ENCODE results near the gene TF.

- TF ChIP-seq EZH2 (IDR thresholded peaks at IDR 0.05; ENCODE audit: insufficient read depth, poor library complexity, severe bottlenecking) (no peak), EZH2phosphoT487 (IDR thresholded peaks at IDR 0.05; ENCODE audit: insufficient read depth, low read depth) (no peak)
Observed at GRCh38 chr3:133815386-133815785, 69.2 kb downstream of the TF start.

Measured in GM23248 (cell line).